HPDE6-E6E7 (cell line): ENCODE data around the gene LATS2.

ENCODE experiments used
- DNase-seq: peaks from one replicate; pipeline ENCODE4 v3.0.0; 2011; ENCODE audit warnings: missing footprints; ENCODE audit errors: extremely low spot score

The LATS2 gene

DNA sequence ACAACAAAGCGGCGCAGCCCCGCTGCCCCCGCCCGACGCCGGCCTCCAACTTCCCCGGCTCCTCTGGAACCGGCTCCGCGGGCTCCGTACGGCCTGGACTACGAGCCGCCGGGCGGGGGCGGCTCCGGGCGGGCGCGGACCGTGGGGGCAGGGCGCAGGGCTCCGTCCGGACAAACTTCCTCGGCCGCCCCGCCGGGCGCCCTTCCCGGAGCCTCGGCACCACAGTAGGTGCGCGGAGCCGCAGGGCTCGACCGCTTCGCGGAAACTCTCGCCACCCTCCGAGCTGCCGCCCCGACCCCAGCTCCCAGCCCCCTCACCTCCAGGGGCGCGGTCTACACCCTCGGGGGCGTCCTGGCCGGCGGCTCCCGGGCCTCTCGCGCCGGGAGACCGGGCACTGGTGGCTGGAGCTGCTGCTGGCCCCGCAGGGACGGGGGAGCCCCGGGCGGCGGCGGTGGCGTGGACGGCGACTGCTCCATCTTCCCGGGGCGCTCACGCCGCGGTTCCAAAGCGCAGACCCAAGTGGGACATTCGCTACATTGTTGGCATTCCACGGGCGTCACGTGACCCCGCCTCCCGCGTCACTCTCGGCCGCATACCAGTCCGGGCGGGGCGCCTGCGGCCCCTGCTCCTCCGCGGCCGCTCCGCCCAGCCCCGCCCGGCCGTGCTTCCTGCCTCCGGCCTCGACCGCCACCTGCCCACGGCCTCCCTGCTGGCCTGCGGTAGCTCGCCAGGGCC lies at the start of gene LATS2:
Gene LATS2, minus strand, starts transcription at position 558 of the 735 bp plus-strand sequence. CDS start 15,560 bp downstream, outside the sequence.
- DNase-seq = peak; percentile 63

DNA sequence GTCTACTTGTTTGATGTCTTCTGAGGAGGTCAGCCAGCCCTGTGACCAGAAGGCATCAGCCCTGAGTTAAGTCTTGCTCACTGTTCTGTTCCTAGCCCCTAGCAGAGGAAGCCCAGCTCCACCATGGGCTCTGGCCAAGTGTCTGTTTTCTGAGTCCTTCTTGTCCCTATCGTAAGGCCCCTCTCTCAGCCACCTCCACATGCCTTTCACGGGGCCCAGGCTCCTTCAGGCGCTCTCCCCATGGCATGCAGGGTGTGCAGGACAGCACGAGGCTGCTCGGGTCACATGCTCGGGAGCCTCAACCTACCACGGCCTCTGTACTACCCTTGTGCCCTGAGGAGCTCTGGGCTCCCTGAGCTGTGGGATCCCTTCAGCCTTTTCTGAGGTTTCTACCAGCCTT lies 47.8 kb upstream of the LATS2 start:
- no peak for DNase-seq

DNA sequence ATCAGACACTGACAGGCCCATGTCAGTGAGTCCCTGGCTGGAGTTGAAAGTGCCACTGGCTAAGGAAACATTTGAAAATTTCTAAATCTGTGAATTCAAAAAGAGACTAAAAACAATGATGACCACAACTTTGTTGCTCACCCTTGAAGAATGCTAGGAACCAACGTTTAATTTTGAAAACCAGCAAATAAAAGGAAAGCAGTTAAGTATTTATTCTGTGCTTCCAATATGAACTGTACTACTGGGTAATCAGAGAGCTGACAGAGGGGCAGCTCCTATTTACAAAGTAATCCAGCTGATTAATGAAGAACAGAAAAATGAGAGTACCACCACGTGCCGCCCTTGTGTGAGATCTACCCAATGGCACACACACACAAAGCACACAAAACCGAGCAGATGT lies 44.7 kb upstream of the LATS2 start:
- no peak for DNase-seq

DNA sequence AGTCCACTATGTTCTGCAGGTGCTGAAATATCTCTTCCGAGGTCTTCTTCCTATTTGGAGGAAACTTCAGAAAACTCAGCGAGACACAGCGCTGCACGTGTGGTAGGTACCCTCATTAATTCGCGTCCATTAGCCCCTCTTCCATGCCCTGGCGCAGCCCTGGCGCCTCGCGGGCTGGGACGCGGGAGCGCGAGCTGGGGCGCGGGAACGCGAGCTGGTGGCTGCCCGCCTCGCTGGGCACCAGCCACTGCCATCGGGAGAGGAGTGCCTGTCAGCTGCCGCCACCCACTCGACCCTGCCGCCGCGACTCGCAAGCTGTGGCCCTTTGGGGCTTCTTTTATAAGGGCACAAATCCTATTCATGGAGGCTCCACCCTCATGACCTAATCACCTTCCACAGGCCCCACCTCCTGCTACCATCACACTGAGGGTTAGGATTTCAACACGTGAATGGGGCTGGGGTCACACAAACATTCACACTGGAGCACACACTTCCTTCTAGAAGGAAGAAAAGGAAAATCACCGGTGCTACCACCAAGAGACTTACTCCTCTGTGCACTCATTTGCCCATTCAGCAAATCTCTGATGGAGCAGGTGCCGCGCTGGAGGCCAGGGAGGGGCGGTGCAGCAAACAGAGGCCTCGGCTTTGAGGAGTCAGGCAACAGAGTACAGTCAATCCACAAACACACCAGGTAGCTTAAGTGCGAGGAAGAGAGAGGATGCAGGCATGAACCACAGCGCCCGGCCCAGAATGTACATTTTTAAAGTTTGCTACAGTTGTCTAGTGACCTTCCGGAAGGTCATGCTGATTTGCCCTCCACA lies 43.0 kb upstream of the LATS2 start:
- no peak for DNase-seq

DNA sequence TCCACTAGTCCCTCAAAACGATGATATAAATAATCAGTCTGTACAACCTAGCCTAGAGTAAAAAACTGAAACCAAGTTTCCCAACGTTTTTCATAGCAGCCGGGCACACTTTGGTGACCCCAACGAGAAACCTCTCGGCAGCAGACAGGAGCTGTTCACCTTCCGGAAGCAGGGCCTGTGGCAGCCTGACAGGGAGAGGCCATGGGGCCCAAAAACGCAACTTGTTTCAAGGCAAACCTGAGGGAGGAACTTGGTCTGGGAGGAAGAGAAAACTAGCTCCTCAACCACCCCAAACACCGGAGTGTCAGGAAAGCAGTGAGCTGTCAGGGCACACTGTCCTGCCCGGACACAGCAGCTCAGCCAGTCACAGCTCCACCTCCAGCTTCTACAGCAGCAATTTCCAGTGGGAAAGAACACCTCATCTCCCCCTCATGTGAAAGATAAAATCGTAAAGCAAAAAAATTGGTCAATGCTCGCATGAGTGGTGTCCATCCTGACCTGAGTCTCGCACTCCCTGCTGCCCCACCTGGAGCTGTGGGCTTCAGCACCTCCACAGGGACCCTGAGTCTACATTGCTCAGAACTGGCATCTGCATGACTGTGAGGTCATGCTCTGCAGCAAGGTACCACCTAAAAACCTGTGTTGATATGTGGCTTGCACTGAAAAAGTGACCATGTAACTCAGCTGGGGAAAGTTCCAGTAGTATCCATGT lies 40.6 kb upstream of the LATS2 start:
- DNase-seq = no peak

DNA sequence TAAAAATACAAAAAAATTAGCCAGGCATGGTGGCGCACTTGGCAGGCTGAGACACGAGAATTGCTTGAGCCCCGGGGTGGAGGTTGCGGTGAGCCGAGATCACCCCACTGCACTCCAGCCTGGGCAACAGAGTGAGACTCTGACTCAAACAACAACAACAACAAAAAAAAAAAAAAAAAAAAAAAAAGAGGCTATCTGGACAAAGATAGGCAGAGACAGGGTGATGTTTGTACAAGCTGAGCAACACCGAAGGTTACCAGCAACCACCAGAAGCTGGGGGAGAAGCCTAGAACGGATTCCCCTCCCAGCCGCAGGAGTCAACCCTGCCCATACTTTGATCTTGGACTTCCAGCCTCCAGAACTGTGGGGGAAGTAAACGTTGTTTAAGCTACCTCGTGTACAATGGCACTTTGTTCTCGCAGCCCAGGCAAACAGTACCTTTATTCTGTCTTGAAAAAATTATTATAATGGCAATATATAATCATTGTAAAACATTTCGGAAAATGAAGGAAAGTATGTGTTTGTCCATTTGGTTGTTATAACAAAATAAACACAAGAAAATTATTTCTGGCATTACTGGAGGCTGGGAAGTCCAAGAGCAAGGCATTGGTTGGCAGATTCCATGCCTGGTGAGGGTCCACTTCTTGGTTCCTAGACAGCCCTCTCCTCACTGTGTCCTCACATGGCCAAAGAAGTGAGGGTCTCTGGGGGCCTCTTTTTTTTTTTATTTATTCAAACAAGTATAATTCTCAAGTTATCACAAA lies 39.8 kb upstream of the LATS2 start:
- no peak for DNase-seq

DNA sequence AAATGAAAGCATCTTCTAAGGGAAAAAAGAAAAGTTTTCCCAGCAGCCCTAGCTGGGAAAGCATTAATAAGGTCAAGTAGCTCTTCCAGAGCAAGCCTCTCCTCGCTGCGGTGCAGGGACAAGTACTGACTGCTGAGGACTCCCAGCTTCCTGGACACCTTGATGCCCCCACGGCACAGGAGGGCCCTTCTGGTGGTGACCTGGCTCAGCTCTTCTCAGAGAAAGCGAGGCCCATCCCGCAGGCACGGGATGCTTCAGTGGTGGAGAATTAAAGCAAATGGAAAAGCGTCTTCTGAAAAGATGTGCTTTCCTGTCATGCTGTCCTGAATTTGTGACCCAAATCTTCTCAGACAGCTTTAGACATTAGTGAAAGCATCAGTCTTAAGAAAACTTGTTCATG lies 38.8 kb upstream of the LATS2 start:
- DNase-seq = no peak

DNA sequence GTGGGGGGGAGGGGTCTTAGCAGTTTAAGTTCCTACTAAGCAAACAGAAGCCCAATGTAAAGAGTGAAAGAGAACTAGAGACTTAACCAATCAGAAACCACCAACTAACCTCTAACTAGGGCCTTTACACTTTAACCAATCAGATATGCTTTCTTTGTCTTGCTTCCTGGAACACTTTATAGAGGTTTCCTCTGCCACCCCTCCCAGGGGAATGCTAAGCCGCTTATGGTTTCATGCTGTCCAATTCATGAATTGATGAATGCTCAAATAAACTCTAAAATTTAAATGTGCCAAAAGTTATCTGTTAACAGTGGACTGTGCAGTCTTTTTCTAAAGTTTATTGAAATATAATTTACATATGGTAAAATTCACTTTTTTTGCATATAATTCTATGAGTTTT lies 33.9 kb upstream of the LATS2 start:
- DNase-seq = no peak

DNA sequence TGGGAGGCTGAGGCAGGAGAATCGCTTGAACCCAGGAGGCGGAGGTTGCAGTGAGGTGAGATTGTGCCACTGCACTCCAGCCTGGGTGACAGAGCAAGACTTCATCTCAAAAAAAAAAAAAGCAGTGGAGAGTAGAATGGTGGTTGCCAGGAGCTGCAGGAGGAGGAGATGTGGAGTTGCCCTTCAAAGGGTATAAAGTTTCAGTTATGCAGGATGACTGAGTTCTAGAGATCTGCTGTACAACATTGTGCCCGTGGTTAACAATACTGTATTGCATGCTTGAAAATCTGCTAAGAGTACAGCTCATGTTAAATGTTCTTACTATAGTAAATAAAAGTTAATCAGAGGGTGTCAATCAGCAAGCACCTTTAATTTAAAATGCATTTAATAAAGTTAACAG lies 28.4 kb upstream of the LATS2 start:
- no peak for DNase-seq

DNA sequence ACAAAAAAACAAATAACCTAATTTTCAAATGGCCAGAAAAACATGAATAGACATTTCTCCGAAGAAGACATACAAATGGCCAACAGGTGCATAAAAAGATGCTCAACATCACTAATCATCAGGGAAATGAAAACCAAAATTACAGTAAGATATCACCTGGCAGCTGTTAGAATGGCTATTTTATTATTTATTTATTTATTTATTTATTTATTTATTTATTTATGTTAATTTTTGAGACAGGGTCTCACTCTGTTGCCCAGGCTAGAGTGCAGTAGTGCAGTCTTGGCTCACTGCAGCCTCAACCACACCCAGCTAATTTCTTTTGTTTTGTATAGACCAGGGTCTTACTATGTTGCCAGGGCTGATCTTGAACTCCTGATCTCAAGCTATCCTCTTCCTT lies 27.1 kb upstream of the LATS2 start:
- no peak for DNase-seq

DNA sequence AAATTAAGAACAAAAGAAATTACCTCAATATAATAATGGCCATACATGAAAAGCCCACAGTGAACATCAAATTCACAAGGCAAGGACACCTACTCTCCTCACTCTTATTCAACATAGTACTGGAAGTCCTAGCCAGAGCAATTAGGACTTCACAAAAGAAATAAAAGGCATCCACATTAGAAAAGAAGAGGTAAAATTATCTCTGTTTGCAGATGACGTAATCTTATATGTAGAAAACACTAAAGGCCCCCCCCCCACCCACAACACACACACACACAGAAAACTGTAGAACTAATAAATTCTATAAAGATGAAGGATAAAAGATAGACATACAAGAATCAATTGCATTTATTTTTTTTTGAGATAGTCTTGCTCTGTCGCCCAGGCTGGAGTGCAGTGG lies 25.5 kb upstream of the LATS2 start:
- DNase-seq = no peak

DNA sequence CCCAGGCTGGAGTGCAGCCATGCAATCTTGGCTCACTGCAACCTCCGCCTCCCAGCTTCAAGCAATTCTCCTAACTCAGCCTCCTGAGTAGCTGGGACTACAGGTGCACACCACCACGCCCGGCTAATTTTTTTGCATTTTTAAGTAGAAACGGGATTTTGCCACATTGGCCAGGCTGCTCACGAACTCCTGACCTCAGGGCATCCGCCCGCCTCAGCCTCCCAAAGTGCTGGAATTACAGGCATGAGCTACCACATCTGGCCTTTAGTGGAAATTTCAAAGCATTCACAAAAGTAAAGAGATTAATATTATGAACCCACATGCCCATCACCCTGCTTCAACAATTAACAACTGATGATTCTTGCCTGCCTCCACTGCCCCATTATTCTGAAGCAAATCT lies 20.5 kb upstream of the LATS2 start:
- no peak for DNase-seq

DNA sequence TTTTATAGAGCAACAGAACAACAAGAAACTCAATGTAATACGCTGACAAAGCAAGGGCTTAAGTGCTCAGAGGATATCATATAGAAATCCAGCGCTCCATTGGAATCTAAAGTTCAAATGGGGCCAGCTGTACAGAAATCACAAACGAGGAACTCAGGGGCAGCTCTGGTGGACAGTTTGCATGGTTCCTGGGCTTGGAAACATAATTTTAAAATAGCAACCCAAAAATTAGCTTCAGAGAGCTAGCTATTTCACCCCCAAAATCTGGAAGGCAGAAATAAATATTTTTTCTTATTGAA lies 19.2 kb upstream of the LATS2 start:
- no peak for DNase-seq

DNA sequence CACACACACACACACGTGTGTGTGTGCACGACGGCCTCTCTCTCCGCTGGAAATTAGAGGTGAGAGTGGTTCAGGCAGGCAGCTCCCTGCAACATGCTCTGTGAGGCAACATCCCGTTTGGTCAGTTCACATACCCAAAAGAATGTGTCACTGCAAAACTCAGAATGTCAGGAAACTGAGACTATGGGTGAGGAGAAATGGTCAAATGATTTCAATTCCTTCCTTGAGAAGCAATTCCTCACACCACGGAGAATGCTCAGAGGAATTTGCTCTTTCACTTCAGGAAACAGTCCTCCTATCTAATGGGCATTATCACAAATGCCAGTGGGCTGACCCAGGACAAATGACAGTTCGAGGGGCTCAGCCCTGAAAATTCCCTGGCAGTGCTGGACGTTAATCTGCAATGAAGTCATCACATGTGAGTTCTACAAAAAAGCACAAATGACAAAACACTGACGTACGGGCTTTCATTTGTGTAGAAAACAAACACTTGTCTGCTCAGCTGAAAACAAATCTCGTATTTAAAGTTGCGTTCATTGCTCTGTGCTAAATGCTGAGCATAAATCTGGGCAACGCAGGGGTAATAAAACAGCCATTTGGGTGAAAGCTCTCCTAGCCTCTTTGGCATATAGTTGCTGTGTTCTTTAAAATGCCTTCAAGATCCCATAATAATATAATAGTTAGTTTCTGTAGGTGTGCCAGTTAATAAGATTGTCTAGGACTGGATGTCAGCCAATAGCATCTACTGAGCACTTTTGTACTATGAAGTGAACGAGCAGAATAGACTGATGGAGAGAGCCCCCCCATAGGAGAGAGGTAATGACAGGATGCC lies 18.6 kb upstream of the LATS2 start:
- DNase-seq = no peak

DNA sequence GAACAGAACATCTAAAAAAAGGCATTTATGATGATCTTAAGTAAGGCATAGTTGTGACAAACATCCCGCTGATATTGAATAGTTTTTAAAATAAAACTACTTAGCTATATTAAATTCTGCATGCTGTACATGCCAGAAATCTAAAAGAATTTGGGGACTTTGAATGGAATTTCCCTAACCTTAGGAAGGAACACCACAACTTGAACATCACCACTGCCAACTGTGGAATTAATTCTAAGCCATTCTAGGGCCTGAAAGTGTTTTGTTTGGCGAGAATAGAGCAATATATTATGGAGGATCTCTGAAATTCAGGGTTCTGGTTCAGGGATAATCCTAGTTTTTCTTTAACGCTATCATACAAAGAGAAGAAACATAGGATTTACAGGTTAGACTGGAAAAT lies 17.8 kb upstream of the LATS2 start:
- no peak for DNase-seq

DNA sequence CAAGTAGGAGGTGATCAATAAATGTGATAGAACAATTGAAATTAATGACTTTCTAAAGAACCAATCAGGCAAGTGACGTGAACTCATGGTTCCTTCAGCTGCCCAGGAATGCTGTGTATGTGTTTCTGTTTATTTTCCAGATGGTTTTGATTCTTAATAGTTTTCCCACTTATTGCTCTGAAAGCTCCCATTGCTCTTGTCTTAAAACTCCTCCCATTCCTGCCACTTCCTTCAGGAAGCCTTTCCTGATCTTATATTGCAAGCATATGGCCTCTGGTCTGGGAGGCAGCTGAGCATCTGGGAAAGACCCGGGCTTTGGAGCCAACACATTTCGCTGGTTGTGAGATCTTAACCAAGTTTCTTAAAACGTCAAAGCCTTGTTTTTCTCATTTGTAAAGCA lies 17.1 kb upstream of the LATS2 start:
- DNase-seq = no peak

DNA sequence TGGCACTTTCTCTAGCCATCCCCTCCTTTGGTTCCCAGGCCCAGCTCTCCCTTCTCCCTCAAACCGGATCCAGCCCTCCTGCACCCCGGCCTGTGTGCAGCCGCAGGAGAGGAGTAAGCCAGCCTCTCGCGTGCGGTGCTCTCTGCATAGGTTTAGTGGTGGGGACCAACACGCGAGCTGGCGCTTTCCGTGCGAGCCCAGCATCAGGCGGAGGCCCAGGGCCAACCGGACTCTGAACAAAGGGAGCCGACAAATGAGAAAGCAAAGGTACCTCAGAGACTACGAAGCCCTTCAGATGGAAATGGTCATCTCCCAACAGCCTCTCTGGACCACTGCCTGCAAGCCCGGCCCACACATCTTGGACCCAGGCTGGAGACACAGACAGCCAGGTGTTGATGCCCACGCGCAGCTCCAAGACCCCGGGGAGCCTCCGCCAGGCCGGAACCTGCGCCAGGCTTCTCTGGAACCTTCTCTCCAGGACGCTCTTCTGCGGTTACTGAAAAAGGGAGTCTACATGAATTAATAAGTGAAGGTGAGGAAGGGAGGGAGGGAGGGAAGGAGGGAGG lies 16.5 kb upstream of the LATS2 start:
- DNase-seq = no peak

DNA sequence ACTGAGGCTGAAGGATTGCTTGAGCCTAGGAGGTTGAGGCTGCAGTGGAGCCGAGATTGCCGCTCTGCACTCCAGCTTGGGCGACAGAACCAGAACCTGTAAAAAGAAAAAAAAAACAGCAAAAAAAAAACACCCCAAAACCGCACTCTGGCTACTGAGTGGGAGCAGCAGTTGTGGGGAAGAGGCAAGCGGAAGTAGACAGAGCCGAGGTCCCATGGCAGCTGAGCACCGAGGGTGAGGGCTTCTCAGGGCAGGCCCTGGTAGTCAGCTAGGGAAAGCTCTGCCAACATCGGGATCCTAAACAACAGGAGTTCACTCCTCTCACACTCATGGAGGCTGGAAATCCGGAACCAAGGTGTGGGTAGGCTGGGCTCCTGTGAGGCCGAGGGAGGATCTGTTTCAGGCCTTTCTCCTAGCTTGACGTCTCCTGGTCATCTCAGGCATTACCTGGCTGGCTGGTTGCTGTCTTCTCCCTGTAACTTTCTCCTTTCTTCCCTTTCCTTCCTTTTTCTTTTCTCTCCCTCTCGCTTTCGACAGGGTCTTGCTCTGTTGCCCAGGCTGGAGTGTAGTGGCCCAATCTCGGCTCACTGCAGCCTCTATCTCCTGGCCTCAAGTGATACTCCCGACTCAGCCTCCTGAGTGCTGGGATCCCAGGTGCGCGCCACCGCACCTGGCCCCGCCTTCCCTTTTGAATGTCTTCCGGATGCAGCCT lies 15.8 kb upstream of the LATS2 start:
- no peak for DNase-seq

DNA sequence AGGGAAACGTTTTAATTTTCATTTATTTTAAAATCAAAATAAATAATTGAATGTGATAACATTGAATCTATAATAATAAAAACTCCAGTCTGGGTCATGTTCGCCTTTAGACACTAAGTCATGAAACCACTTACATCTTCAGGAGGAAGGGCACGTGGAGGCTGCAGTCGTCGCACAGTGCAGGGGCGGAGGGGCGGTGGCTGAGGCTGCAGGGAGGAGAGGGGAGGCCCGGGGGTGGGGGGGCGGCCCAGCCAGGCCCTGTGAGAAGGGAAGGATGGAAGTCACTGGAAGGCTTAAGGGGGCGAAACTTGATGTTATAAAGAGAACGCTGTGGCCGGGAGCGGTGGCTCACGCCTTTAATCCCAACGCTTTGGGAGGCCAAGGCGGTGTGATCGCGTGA lies 14.9 kb upstream of the LATS2 start:
- DNase-seq = no peak
